ENCODE measurements around the gene TSPAN33.
A peak's percentile ranks its signal among the peaks of the same experiment; 100 is the strongest.

GRCh38 chr7:129144834-129145668 lies 544 bp downstream of the TSPAN33 start:
- TF ChIP-seq ZNF549 (CRISPR knock-in tag; IDR thresholded peaks at IDR 0.05): no peak
- TF ChIP-seq NFKB2 (CRISPR knock-in tag; IDR thresholded peaks at IDR 0.05; ENCODE audit: borderline replicate concordance): no peak
- TF ChIP-seq MAF1 (CRISPR knock-in tag; IDR thresholded peaks at IDR 0.05; ENCODE audit: borderline replicate concordance): no peak
- no peak for TF ChIP-seq ZNF747 (CRISPR knock-in tag; IDR thresholded peaks at IDR 0.05; ENCODE audit: borderline replicate concordance)
- no peak for TF ChIP-seq ATF2 (CRISPR knock-in tag; IDR thresholded peaks at IDR 0.05)
- TF ChIP-seq CTCF (CRISPR knock-in tag; IDR thresholded peaks at IDR 0.05): peak; percentile 56
- TF ChIP-seq TAF1 (CRISPR knock-in tag; IDR thresholded peaks at IDR 0.05): no peak
- no peak for TF ChIP-seq RARA (CRISPR knock-in tag; IDR thresholded peaks at IDR 0.05)
- TF ChIP-seq POLR2A (IDR thresholded peaks at IDR 0.05; ENCODE audit: insufficient read depth in 1 of 2, low read depth in 2 of 2, low read length in 2 of 2): no peak
- no peak for TF ChIP-seq FOXK2 (IDR thresholded peaks at IDR 0.05)
- no peak for TF ChIP-seq SP4 (CRISPR knock-in tag; IDR thresholded peaks at IDR 0.05)
- TF ChIP-seq NFYB (CRISPR knock-in tag; IDR thresholded peaks at IDR 0.05): no peak
- no peak for TF ChIP-seq PREB (CRISPR knock-in tag; IDR thresholded peaks at IDR 0.05)
- TF ChIP-seq AKAP8 (CRISPR knock-in tag; IDR thresholded peaks at IDR 0.05): no peak

Measured in HepG2 (cell line).